Dermis microvascular lymphatic vessel endothelial cell (primary cell): ENCODE data around the gene ALPK3. TPM values are rescaled to one million over a fixed set of nuclear protein-coding genes. Genes with fewer than 3 reads are reported as not detected.
A peak's percentile ranks its signal among the peaks of the same experiment; 100 is the strongest.

Experiments used
- DNase-seq, 2 donors: peaks; one replicate each; pipeline versions ENCODE4 v3.0.0 to v3.0.0-alpha.2; 2010; ENCODE audit warnings: low read depth in 2 of 2
- total RNA-seq: library from RNA; depleted of rRNA; stranded (reverse); fragments of >200 nt; gene quantifications from 2 replicates; pipeline ENCODE4 v1.2.1, GENCODE V29; 2014

ALPK3 gene
- total RNA-seq, 1 donor from 2014 or later = 19.5 TPM

GRCh38 chr15:84890670-84891162, 73.6 kb downstream of the ALPK3 start:
- DNase-seq = no peak

- no peak for DNase-seq
These were observed 74.2 kb downstream of the ALPK3 start for GRCh38 chr15:84891339-84891738.

GRCh38 chr15:84892786-84893307, 75.7 kb downstream of the ALPK3 start:
- no peak for DNase-seq

GRCh38 chr15:84893607-84894006, 76.5 kb downstream of the ALPK3 start:
- no peak for DNase-seq

GRCh38 chr15:84894736-84895425, 77.7 kb downstream of the ALPK3 start:
- no peak for DNase-seq

GRCh38 chr15:84898761-84899160, 81.6 kb downstream of the ALPK3 start:
- DNase-seq = no peak

GRCh38 chr15:84899750-84900149, 82.6 kb downstream of the ALPK3 start:
- no peak for DNase-seq

GRCh38 chr15:84901540-84901939, 84.4 kb downstream of the ALPK3 start:
- no peak for DNase-seq

GRCh38 chr15:84903751-84904150, 86.6 kb downstream of the ALPK3 start:
- no peak for DNase-seq

GRCh38 chr15:84904419-84904818, 87.3 kb downstream of the ALPK3 start:
- DNase-seq = no peak

- no peak for DNase-seq
These were observed 88.1 kb downstream of the ALPK3 start for GRCh38 chr15:84905016-84905916.

- DNase-seq = no peak
These were observed 90.6 kb downstream of the ALPK3 start for GRCh38 chr15:84907731-84908130.

GRCh38 chr15:84908564-84908963, 91.4 kb downstream of the ALPK3 start:
- DNase-seq = no peak

GRCh38 chr15:84909029-84909428, 91.9 kb downstream of the ALPK3 start:
- DNase-seq = no peak

GRCh38 chr15:84909782-84910181, 92.6 kb downstream of the ALPK3 start:
- DNase-seq = no peak

- peak in 1 of 2 donors; percentile 24 for DNase-seq
These were observed 93.9 kb downstream of the ALPK3 start for GRCh38 chr15:84910928-84911623.

- DNase-seq = peak; percentile 91 to 99
These were observed 94.9 kb downstream of the ALPK3 start for GRCh38 chr15:84911879-84912660.

GRCh38 chr15:84913360-84913723, 96.2 kb downstream of the ALPK3 start:
- no peak for DNase-seq

- peak in 1 of 2 donors; percentile 20 for DNase-seq
These were observed 97.2 kb downstream of the ALPK3 start for GRCh38 chr15:84914351-84914750.

- peak in 1 of 2 donors; percentile 92 for DNase-seq
These were observed 97.9 kb downstream of the ALPK3 start for GRCh38 chr15:84914909-84915605.
